IPS DF 4.7 (cell line): Measurements from ENCODE around the gene BCAS4.
"Not testable (repeated sequence)": the region's sequence is repeated elsewhere in the genome, so short reads cannot be mapped to it uniquely, and the experiment has no call there.

Source experiments
- DNase-seq: peaks from one replicate; pipeline ENCODE4 v3.0.0-alpha.2; 2013; ENCODE audit warnings: low spot score; ENCODE audit errors: extremely low read depth

The BCAS4 gene

GRCh38 chr20:50771419-50772080, 23.3 kb upstream of the BCAS4 start:
- not testable (repeated sequence) for DNase-seq

- DNase-seq: no peak
These were observed 22.3 kb upstream of the BCAS4 start for GRCh38 chr20:50772420-50773185.

- DNase-seq: no peak
These were observed 20.3 kb upstream of the BCAS4 start for GRCh38 chr20:50774515-50774914.

- no peak for DNase-seq
These were observed 18.6 kb upstream of the BCAS4 start for GRCh38 chr20:50776122-50776817.

GRCh38 chr20:50777373-50777772, 17.5 kb upstream of the BCAS4 start:
- DNase-seq: no peak

- DNase-seq: not testable (repeated sequence)
These were observed 15.9 kb upstream of the BCAS4 start for GRCh38 chr20:50778994-50779393.

GRCh38 chr20:50783390-50783789, 11.5 kb upstream of the BCAS4 start:
- no peak for DNase-seq

GRCh38 chr20:50783903-50784302, 11.0 kb upstream of the BCAS4 start:
- DNase-seq: no peak

- no peak for DNase-seq
These were observed 10.4 kb upstream of the BCAS4 start for GRCh38 chr20:50784464-50784863.

- DNase-seq: no peak
These were observed 8.2 kb upstream of the BCAS4 start for GRCh38 chr20:50786703-50787102.

GRCh38 chr20:50787181-50787580, 7.7 kb upstream of the BCAS4 start:
- no peak for DNase-seq

- DNase-seq: no peak
These were observed 6.5 kb upstream of the BCAS4 start for GRCh38 chr20:50788045-50788991.

GRCh38 chr20:50789968-50790650, 4.8 kb upstream of the BCAS4 start:
- no peak for DNase-seq

GRCh38 chr20:50790651-50791277, 4.1 kb upstream of the BCAS4 start:
- DNase-seq: no peak

- no peak for DNase-seq
These were observed 1.9 kb upstream of the BCAS4 start for GRCh38 chr20:50792708-50793574.

GRCh38 chr20:50793575-50794016, 1.3 kb upstream of the BCAS4 start:
- DNase-seq: not testable (repeated sequence)

GRCh38 chr20:50794181-50794845, 548 bp upstream of the BCAS4 start:
- DNase-seq: no peak

GRCh38 chr20:50797142-50797541, 2.3 kb downstream of the BCAS4 start:
- no peak for DNase-seq

GRCh38 chr20:50798650-50799049, 3.8 kb downstream of the BCAS4 start:
- no peak for DNase-seq
